Measurements from ENCODE around the gene DYNLL1. TPM values are rescaled to one million over a fixed set of nuclear protein-coding genes. Genes with fewer than 3 reads are reported as not detected.
"Not testable (repeated sequence)": the region's sequence is repeated elsewhere in the genome, so short reads cannot be mapped to it uniquely, and the experiment has no call there.

The DYNLL1 gene
- total RNA-seq, 1 donor from 2014 or later: 241 TPM

DNA sequence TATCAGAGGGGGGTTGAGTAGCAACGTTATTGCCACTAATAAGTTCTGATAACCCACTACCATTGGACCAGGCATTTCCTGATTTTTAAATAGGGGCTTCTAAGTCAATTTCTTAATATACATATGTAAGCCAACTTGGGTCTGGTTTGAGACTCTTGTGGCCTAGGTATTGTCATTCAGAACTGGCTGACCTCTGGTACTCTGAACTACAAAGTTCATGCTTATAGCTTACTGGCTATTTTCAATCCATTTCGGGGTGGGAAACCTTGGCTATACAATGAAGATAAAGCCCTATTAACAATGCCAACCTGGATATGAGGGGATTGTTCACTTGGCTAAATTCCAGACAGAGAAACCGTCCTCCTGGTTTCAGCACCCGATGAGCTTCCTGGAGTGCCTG lies 8.7 kb downstream of the DYNLL1 start:
- DNase-seq (ENCODE audit: low read depth in 2 of 2): no peak

DNA sequence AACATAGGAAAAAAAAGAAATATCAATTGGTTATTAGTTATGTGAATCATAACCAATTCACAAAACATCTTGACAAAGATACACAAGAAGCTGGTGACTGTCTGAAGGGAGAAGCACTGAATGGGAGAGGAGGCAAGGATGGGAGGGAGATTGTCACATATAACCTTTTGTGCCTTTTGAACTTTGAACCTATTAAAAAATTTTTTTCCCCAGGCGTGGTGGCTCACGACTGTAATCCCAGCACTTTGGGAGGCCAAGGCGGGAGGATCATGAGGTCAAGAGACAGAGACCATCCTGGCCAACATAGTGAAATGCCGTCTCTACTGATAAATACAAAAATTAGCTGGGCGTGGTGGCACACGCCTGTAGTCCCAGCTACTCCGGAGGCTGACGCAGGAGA lies 12.6 kb downstream of the DYNLL1 start:
- DNase-seq (ENCODE audit: low read depth in 2 of 2): no peak

DNA sequence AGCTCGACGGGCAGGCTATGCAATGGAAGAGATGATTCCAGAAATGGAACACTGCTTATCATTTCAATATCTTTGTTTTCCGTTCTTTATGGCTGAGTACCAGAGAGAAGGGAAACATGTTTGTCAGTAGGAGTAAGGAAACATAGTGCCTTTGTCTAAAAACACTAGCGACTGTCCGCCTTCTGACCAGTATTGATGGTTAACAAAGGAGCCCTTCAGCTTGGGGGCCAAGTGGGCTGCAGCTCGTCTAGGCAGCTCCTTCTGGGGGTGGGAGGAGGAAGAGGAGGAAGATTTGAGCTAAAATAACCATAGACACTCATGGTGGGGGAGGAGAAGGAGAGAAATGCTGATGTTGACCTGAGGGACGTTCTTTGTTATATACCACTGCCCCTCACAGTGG lies 18.1 kb downstream of the DYNLL1 start:
- no peak for DNase-seq (ENCODE audit: low read depth in 2 of 2)

DNA sequence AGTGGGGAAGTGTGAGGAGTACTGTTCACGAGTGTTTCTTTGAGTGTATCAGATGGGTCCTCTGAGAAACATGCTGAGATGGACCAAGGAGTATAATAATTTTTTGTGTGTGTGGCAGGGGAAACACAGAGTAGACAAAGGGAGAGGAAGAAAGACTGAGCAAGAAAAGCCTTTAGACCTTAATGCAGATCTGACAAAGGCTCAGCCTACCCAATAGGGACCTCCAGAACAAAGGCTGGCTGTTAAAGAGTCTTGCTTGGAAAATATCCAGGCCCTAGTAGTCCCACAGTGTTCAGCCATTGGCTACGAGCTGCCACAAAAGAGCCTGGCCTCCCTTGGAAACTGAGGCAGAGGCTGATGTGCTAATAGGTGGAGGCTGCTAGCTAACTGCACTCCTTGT lies 19.6 kb downstream of the DYNLL1 start:
- DNase-seq (ENCODE audit: low read depth in 2 of 2): no peak

DNA sequence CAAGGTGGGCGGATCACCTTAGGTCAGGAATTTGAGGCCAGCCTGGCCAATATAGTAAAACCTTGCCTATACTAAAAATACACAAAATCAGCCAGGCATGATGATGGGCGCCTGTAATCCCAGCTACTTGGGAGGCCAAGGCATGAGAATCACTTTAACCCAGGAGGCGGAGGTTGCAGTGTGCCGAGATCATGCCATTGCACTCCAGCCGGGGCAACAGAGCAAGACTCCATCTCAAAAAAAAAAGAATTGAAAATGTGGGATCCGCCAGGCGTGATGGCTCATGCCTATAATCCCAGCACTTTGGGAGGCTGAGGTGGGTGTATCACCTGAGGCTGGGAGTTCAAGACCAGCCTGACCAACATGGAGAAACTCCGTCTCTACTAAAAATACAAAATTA lies 23.4 kb downstream of the DYNLL1 start:
- DNase-seq (ENCODE audit: low read depth in 2 of 2): not testable (repeated sequence)

DNA sequence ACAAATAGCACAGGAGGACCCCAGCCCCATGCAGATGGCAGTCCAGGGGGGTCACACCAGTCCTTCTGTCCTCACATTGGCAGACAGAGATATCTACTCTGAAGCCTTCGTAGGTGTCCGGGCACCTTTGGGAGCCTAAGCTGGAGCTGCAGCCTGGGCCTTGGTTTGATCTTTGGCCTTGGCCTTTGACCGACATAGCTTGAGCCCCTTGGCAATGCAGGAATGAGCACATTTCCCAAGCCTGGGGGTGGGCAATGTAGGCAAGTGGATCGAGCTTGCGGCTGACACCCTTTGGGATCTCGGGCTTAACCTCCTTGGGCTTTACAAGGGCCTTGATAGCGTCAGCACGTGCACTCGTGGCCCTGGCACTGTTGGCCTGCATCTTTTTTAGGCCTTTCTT lies 26.7 kb downstream of the DYNLL1 start:
- DNase-seq (ENCODE audit: low read depth in 2 of 2): no peak

DNA sequence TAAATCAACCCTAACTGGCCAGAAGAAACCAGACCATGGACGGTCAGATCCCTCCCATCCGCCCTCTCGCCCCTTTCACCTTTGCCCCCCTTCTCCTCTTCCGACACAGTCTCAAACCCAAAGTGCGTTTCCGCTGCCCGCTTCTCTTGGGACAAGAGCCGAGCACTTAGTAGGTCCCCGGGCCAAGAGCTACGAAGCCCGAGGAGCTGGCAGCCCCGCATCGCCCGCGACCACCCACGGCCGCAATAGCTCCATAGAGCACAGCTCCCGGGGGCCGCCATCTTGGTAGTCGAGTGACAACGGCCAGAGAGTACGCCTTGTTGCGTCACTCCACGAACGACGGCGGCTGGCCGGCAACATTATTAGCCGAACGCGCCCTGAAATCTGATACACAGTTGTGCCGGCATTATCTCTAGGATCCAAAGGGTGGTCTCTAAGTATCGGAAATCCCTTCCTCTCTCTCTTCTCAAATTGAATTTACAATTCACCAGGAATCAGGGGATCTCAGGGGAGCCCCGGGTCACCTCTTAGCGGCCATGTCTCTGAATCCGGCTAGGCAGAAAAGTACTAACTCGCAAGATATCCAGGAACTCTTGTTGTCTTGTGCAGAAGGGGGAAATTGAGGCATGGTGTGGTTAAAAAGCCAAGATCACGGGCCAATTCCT lies 33.1 kb downstream of the DYNLL1 start, which contains the start of gene COQ5:
Gene COQ5, minus strand, starts transcription at position 298 of the 665 bp plus-strand sequence. Its CDS starts 17 bp downstream, at position 281.
- DNase-seq (ENCODE audit: low read depth in 2 of 2): peak; percentile 82 to 91

DNA sequence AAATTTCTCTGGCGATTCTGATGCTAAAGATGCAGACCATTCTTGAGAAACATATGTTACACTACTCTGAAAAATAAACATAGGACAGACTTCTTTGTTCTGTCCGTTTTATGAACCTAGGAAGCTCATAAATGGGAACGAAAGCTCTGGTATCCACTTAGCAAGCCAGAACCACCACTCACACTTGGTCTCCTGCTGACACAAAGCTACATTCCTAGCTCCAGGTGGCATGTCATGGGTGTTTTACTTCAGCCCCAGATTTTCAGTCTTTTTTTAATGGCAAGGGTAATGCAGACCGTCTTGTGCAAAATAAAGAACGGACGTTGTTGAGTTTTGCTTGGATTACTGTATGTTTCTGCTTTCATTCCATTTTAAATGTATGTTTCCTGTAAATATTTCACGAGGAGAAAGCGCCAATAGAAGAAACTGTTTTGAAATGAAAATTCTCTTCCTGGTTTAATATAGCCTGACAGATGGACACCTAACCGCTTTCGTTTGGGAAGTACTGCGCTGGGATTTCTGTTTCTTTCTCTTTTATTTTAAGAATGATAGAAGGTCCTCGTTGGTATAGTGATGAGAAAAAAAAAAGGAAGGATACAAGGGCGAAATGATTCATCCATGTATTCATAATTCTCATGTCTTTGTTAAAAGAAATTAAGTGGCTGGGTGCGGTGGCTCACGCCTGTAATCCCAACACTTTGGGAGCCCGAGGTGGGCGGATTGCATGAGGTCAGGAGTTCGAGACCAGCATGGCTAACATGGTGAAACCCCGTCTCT lies 33.9 kb downstream of the DYNLL1 start:
- peak; percentile 40 to 67 for DNase-seq (ENCODE audit: low read depth in 2 of 2)

DNA sequence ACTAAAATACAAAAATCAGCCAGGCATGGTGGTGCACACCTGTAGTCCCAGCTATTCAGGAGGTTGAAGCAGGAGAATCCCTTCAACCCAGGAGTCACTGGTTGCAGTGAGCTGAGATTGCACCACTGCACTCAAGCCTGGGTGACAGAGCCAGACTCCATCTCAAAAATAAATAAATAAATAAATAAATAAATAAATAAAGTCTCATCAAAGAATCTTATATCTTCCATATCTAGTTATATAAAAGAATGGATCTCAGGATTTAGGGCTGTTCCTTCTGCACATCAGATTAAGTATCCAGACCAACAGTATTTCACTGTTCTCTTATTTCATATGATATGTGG lies 34.5 kb downstream of the DYNLL1 start:
- not testable (repeated sequence) for DNase-seq (ENCODE audit: low read depth in 2 of 2)

DNA sequence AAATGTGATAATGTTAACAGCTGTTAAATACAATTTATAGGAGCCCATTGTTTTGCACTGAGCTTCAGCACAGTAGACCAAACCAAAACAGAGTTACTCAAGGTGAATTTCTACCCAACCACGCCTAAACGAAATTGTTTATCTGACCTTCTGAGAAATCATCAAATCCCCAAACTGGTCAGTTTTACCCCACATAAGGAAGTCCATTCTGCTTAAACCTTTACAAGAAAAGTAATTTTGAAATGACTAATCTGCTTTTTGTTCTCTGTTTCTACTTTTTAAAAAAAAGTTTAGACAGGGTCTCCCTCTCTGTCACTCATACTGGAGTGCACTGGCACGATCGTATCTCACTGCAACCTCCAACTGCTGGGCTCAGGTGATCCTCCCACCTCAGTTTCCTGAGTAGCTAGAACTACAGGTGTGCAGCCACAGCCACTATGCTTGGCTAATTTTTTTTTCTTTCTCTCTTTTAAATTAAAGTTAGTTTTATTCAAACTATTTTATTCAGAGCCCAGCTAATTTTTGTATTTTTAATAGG lies 36.9 kb downstream of the DYNLL1 start:
- no peak for DNase-seq (ENCODE audit: low read depth in 2 of 2)

DNA sequence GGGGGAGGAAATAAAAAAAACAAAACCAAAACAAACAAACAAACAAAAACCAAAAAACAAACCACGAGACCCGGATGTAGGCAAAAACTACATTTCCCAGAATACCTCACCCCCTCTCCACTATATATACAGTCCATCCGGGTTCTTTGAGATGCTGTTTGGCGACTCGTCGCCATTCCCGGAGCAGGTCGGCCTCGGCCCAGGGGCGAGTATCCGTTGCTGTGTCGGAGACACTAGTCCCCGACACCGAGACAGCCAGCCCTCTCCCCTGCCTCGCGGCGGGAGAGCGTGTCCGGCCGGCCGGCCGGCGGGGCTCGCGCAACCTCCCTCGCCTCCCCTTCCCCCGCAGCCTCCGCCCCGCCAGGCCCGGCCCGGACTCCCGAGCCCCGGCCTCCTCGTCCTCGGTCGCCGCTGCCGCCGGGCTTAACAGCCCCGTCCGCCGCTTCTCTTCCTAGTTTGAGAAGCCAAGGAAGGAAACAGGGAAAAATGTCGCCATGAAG lies 38.3 kb downstream of the DYNLL1 start, which contains the start of gene RNF10:
Gene RNF10, plus strand, starts transcription at position 154 of the 500 bp plus-strand sequence. CDS start 456 bp downstream, outside the sequence.
- DNase-seq (ENCODE audit: low read depth in 2 of 2): peak; percentile 83 to 86

DNA sequence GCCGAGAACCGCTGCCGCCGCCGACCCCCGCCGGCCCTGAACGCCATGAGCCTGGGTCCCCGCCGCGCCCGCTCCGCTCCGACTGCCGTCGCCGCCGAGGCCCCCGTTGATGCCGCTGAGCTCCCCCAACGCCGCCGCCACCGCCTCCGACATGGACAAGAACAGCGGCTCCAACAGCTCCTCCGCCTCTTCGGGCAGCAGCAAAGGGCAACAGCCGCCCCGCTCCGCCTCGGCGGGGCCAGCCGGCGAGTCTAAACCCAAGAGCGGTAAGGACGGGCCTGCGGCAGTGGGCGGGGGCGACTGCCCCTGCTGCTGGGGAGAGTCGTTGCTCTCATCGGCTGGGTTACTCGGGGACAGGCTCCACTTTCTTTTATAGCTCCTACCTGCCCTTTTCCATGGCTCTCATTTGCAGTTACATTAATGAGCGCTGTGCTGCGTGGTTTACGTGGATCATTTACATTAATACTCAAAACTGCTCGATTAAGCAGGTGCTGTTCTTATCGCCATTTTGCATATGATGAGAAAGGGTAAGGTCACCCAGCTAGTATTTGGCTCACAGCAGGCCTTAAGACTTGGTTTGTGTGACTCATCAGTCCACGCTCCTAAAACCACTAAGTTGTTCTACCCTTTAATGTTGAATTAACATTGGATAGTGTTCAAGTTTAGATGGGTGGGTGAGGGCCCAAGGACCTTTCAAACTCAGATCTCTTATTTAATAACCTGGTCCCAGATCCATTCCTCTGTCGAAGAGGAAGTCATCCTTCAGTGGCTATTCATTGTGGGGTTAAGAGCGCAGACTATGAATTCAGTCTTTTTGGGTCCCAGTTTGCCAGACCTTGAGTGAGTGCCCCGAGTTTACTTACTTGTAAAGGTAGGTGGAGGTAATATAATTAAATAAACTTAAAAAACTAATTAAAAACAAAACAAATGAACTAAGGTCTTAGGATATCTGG lies 39.1 kb downstream of the DYNLL1 start:
- DNase-seq (ENCODE audit: low read depth in 2 of 2): peak in 1 of 2 donors; percentile 75

DNA sequence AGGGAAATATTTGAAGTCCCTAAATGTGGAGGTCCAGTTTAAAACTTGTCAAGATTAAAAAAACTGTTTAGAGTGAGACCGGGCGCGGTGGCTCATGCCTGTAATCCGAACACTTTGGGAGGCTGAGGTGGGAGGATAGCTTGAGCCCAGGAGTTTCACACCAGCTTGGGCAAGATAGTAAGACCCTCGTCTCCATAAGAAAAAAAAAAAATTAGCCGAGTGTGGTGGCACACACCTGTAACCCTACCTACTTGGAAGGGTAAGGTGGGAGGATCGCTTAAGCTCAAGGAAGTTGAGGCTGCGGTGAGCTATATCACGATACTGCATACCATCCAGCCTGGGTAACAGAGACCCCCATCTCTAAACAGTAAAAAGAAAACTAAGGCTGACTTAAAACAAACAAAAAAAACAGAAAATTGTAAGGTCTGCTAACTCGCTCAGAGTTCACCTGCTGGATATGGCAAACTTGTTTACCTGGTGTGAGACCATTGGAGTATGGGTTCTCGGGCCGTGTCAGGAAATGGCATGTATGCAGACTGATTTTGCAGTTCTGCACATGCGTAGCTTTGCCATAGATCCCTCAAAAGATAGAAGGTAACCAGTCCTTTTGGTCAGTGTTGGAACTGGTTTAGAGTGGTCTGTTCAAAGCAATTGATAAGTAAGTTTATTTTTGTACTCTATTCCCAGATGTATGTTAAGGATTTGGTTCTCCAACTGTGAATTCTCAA lies 40.3 kb downstream of the DYNLL1 start:
- DNase-seq (ENCODE audit: low read depth in 2 of 2): peak in 1 of 2 donors; percentile 25

DNA sequence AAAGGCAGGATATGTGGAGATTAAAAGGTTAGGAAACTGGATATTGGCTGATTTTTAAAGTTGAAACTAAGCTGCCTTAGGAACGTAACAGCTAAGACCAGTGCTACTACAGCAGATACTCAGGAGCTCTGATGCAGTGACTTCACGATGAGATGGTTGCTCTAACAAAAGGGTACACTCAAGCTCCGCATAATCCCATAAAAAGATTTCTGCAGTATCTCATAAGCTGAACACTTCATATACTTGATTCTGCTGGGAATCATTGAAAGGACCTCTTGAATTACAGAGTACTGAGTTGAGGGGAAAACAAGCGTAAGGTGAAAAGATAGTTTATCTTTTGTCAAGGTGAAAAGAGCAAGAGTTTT lies 41.9 kb downstream of the DYNLL1 start:
- no peak for DNase-seq (ENCODE audit: low read depth in 2 of 2)

DNA sequence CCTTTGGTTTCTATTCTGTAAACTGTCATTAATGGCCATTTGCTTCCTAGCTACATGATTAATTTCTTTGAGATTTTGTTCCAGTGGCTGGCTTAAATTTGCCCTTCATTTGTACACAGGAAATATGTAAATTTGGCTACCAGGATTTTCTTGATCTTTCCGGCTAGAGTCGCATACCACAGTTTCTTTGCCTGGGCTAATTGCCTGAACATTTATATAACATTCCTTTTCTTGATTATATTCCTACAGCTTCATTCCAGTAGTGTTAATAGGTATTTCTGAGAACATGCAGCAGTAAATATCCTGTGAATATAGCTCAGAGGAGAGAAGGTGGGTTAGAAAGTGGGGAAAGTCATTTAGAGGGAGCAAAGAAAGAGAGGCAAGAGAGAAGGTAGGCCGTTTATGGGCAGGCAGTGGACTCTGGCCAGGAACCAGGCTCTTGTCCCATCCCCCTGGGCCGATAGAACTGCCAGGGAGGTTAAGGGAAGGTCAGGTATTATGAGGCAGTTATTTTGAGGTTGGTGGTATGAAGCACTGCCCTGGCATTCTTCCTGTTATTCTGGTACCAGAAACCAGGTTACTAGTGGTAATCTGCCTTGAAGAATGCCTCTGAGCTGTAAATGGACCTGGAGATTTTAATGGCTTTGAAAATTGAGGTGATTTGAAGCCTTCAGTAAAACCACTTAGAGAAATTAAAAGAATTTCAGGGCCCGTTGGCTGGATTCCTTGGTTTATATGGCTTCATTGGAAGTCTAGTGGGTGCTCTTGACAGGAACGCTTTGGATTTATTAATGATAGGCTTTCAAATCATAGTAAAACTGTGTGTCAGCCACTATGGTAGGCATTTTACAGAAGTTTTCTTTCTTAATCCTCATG lies 42.6 kb downstream of the DYNLL1 start:
- DNase-seq (ENCODE audit: low read depth in 2 of 2): peak; percentile 32 to 84

DNA sequence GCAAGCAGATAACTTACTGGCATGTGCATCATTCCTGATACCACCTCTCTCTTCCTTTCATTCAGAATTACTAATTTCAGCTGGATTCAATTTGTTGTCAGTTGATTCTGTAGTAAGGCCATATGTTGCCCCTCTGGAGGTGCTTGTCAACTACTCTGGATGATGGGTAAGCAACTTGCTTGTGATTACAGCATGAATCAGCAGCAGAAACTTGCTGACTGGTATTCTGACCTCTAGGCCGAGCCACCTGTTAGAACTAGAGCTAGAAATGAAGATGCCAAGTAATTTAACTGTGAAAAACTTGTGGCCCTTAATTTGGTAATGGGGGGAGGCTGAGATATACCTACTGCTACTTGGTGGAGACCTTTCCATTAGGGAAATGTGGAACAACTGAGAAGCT lies 43.4 kb downstream of the DYNLL1 start:
- peak in 1 of 2 donors; percentile 28 for DNase-seq (ENCODE audit: low read depth in 2 of 2)

DNA sequence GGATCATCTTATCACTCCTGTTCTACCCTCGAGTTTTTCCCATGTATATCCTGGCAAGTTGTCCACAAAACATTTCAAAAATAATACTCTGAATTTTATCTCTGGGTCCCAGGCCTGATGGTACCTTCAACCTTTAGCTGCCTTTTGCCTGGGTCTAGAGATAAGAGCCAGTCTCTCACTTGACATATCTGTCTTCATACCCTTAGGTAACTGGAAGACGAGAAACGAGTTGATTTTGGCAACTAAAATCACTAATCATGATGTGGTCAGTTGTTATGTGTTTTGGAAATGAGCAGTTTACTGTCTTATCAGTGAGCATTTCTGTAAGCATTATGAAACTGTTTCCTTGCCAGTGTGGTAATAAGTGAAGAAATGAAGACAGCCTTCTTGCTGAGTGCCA lies 44.5 kb downstream of the DYNLL1 start:
- peak in 1 of 2 donors; percentile 39 for DNase-seq (ENCODE audit: low read depth in 2 of 2)

DNA sequence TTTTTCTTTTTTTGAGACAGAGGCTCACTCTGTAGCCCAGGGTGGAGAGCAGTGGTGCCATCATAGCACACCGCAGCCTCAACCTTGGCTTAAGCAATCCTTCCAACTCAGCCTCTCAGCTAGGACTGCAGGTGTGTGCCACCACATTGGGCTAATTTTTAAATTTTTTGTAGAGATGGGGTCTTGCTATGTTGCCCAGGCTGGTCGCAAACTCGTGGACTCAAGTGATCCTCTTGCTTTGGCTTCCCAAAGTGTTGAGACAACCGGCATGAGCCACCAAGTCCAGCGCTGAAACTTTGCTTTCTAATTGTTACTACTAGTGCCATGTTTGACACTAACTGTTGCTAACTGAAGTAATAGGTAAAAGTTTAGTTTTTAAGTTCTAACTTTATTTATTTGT lies 46.3 kb downstream of the DYNLL1 start:
- no peak for DNase-seq (ENCODE audit: low read depth in 2 of 2)

DNA sequence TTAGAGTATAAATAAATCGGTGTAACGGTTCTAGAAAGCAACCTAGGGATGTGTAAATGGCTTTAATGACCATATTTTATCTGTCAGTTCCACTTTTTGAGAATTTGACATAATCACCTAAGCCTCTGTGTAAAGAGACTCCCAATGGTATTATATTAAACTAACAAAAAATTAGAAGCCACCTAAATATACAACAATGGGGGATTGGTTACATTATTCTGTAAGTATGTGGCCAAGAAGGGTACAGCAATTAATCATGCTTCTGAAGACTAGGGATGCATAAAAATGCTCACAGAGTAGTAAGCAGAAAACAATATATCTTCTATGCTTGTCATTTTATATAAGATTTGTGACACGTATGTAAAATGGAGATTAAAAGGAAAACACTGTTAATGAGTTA lies 48.8 kb downstream of the DYNLL1 start:
- no peak for DNase-seq (ENCODE audit: low read depth in 2 of 2)

DNA sequence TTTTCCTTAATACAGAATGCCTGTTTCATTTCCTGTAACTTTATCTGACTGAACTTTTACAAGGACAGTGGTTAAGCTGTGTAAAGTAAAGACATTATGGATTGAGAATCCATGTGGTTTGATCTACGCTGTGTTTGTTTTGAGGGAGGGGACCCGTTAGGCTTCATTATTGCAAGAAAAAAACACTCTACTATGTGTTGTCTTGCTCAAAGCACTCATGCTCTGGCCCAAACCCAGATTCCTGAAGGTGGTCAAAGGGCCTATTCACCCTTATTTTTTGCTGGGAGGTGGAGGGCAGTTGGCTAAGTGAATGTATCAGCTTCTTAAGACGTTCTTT lies 50.1 kb downstream of the DYNLL1 start:
- DNase-seq (ENCODE audit: low read depth in 2 of 2): no peak

All from dermis microvascular lymphatic vessel endothelial cell (primary cell).